ENCODE measurements around the gene AOC3. TPM values are rescaled to one million over a fixed set of nuclear protein-coding genes. Genes with fewer than 3 reads are reported as not detected.

The AOC3 gene
- total RNA-seq = 1.6 and 1.8 TPM in 2 replicates

DNA sequence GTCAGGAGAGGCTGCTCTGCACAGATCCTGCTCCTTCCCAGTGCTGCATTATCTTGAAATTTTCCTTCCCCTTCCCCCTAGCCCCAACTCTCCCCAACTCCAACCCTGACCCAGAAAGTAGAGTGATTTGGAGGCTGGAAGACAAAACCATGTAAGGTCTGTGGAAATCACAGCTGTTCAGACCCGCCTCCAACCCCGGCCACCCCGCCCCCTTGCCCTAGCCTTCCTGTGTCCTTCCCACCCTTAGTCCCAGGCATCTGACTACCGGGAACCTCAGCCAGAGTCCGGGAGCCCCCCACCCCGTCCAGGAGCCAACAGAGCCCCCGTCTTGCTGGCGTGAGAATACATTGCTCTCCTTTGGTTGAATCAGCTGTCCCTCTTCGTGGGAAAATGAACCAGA lies at the start of gene AOC3:
TSS of gene AOC3 (plus strand) at position 246 of the 400 bp plus-strand sequence. CDS start at position 391, 145 bp downstream.

GRCh38 chr17:42832934-42833766 lies 17.8 kb upstream of the AOC3 start, which contains the start of gene PSME3:
Gene PSME3, plus strand, starts transcription at chr17:42833397. Its CDS starts 235 bp downstream, at chr17:42833632.

GRCh38 chr17:42844271-42844670 lies 6.7 kb upstream of the AOC3 start, which contains the start of gene AOC2:
Gene AOC2, plus strand, starts transcription at chr17:42844580. Its CDS starts 47 bp downstream, at chr17:42844627.

DNA sequence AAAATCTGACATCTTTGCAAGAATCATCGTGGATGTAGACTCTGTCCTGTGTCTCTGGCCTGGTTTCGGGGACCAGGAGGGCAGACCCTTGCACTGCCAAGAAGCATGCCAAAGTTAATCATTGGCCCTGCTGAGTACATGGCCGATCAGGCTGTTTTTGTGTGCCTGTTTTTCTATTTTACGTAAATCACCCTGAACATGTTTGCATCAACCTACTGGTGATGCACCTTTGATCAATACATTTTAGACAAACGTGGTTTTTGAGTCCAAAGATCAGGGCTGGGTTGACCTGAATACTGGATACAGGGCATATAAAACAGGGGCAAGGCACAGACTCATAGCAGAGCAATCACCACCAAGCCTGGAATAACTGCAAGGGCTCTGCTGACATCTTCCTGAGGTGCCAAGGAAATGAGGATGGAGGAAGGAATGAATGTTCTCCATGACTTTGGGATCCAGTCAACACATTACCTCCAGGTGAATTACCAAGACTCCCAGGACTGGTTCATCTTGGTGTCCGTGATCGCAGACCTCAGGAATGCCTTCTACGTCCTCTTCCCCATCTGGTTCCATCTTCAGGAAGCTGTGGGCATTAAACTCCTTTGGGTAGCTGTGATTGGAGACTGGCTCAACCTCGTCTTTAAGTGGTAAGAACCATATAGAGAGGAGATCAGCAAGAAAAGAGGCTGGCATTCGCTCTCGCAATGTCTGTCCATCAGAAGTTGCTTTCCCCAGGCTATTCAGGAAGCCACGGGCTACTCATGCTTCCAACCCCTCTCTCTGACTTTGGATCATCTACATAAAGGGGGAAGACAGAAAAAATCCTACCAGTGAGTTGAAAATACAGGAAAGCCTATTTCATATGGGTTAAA lies 49.7 kb downstream of the AOC3 start, which contains the start of gene G6PC1:
TSS of gene G6PC1 (plus strand) at position 340 of the 872 bp plus-strand sequence. CDS start at position 418, 78 bp downstream.

Other genes with a start within 250 kb of the AOC3 start
- gene RETREG3, start 241.8 kb upstream of the AOC3 start, total RNA-seq = 60.9 and 72.4 TPM in 2 replicates
- 13.2 and 15.2 TPM in 2 replicates for gene TUBG1, start 241.5 kb upstream of the AOC3 start, total RNA-seq
- 5.4 and 7.2 TPM in 2 replicates for gene TUBG2, start 191.9 kb upstream of the AOC3 start, total RNA-seq
- 8.2 and 9.0 TPM in 2 replicates for gene PLEKHH3, start 174.2 kb upstream of the AOC3 start, total RNA-seq
- gene CCR10, start 169.4 kb upstream of the AOC3 start, total RNA-seq = 1.4 and 1.8 TPM in 2 replicates
- 19.9 and 21.9 TPM in 2 replicates for gene CNTNAP1, start 168.7 kb upstream of the AOC3 start, total RNA-seq
- 11.7 and 14.7 TPM in 2 replicates for gene EZH1, start 106.2 kb upstream of the AOC3 start, total RNA-seq
- 0.09 and 0.14 TPM in 2 replicates for gene RAMP2, start 90.0 kb upstream of the AOC3 start, total RNA-seq
- 55.7 and 57.5 TPM in 2 replicates for gene VPS25, start 77.8 kb upstream of the AOC3 start, total RNA-seq
- gene WNK4, start 70.6 kb upstream of the AOC3 start, total RNA-seq = 0.28 and 1.7 TPM in 2 replicates
- 67.3 and 76.7 TPM in 2 replicates for gene COA3, start 52.5 kb upstream of the AOC3 start, total RNA-seq
- 0.09 and 0.14 TPM in 2 replicates for gene CNTD1, start 52.3 kb upstream of the AOC3 start, total RNA-seq
- gene BECN1, start 26.9 kb upstream of the AOC3 start, total RNA-seq = 155 and 158 TPM in 2 replicates
- 44.8 and 57.7 TPM in 2 replicates for gene PSME3, start 17.8 kb upstream of the AOC3 start, total RNA-seq
- 0.28 and 0.37 TPM in 2 replicates for gene AOC2, start 6.6 kb upstream of the AOC3 start, total RNA-seq
- not detected in 2 replicates for gene G6PC1, start 49.6 kb downstream of the AOC3 start, total RNA-seq
- gene AARSD1, start 113.3 kb downstream of the AOC3 start, total RNA-seq = 21.2 and 31.6 TPM in 2 replicates
- 0.09 and 0.14 TPM in 2 replicates for gene PTGES3L, start 128.9 kb downstream of the AOC3 start, total RNA-seq
- 6.3 and 10.1 TPM in 2 replicates for gene RUNDC1, start 129.4 kb downstream of the AOC3 start, total RNA-seq
- gene RPL27, start 147.2 kb downstream of the AOC3 start, total RNA-seq = 1,624 and 1,964 TPM in 2 replicates
- 30.1 and 32.9 TPM in 2 replicates for gene IFI35, start 155.6 kb downstream of the AOC3 start, total RNA-seq
- 230 and 338 TPM in 2 replicates for gene VAT1, start 171.2 kb downstream of the AOC3 start, total RNA-seq
- 0.92 and 1.00 TPM in 2 replicates for gene RND2, start 174.0 kb downstream of the AOC3 start, total RNA-seq